ENCODE results near the gene ST6GALNAC3.

- TF ChIP-seq CTCF (IDR thresholded peaks at IDR 0.05) (no peak), ZFX (IDR thresholded peaks at IDR 0.05; ENCODE audit: borderline replicate concordance) (no peak)
Observed at GRCh38 chr1:76591963-76592362, 517.4 kb downstream of the ST6GALNAC3 start.

Data from 22Rv1 (cell line).